LNCaP clone FGC (cell line): ENCODE measurements around the gene OR52H1.

Source experiments
- DNase-seq: peaks from one replicate; pipeline ENCODE4 v3.0.0-alpha.2; 2011; ENCODE audit warnings: low read depth
- H3K4me3 ChIP-seq: 2 replicates; pipeline ENCODE4 v1.5.1; 2011; ENCODE audit warnings: mild to moderate bottlenecking, low read depth, low read length, control low read depth
- CTCF ChIP-seq: IDR thresholded peaks from 2 replicates; pipeline ENCODE4 v1.5.1; 2012; ENCODE audit warnings: mild to moderate bottlenecking; ENCODE audit not compliant: control insufficient read depth, insufficient read depth; ENCODE audit errors: extremely low read depth

Gene OR52H1

DNA sequence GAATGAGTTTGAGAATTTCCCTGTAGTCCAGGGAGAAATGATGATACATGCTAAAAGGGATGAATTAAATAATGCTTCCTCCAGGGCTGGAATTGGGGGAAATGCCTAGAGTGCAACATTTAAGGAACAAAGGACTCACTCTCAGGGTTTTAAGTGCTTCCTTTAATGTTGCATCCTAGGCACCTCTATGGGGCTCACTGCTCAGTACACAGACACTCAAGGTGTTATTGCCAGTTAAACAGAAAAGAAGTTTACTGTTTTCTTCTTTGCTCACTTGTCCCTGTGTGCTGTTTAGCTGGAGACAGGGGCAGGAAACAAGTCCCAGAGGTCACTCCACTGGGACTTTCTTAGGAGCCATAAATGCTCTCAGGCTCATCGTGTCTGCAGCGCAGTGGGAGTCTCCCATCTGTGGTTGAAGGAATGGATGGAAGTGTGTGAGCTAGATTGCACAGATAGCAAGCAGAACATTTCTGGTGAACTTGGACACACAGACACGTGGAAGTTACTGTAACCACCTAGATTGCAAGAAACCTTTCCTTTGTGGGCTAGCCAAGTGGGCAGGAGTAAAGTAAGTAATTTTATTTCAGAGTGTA, 8.4 kb upstream of the OR52H1 start:
- TF ChIP-seq CTCF, result no peak
- no peak for DNase-seq
- H3K4me3 ChIP-seq, result no peak overlapping the region

GRCh38 chr11:5553343-5553742, 5.0 kb upstream of the OR52H1 start:
- no peak for DNase-seq
- peak; percentile 22; the same call in 1 of the 2 replicates for TF ChIP-seq CTCF
- no peak overlapping the region for H3K4me3 ChIP-seq

DNA sequence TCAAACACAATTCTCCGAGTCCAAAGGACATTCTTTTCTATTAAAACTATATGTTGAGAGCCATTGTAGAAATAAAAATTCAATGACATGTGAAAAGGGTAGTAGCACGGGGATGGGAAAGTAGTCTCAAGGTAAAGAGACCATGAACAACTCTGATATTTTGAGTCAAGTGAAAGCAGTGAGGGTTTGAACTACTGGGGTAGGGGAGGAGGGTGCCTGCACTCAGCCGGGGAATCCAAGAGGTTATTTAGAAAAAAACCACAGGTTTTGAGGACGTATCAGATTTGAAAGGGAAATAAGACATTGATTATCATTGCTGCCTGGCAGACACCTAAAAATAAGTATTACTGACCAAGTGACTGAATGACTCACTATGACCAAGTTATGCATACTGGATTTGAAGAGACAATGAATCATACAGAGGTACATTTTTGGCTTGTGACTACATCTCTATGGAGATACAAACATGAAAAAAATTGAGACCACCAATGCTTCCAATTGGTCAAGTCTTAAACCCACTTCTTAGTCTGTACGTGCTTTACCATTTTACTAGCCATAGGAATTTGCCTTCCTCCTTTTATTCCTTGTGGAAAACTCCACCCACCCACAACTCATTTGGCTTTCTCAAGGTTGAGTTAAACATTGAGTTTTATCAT, 2.2 kb upstream of the OR52H1 start:
- no peak for TF ChIP-seq CTCF
- no peak for DNase-seq
- H3K4me3 ChIP-seq, result no peak overlapping the region

DNA sequence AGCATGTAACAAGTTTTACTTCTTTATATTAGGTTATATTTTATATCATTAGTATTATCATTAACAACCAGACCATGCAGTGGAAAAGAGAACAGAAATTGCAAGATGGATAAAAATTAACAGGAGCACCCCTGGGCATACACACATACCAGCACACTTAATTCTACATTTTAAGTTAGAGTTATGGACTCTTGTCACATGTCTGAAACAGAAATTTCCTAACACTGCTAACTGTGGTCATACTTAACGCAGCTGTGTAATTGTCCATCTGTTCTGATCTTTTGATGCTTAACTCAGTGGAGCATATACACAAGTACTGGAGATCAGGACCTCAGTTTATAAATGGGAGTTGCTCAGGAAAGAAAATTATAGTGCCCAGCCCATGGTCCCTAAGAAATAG, 358 bp downstream of the OR52H1 start:
- no peak overlapping the region for H3K4me3 ChIP-seq
- no peak for TF ChIP-seq CTCF
- DNase-seq, result no peak

DNA sequence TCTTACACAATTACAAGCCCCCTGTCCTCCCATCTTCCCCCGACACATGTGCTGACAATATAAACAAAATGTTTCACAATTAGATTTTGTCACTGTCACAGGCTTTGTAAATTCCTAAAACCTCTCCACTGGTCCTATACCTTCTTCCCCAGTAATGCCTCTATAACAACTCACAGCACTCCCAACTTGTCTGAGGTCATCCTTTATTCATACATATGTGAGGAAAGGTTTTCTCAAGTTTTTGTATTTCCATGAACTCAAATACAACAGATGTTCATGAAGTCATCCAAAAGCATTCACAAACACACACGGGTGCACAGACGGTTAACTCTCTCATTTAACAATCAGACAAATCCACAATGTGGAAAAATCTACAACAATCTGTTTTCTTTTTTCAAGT, 1.9 kb downstream of the OR52H1 start:
- H3K4me3 ChIP-seq, result no peak overlapping the region
- DNase-seq, result no peak
- no peak for TF ChIP-seq CTCF

DNA sequence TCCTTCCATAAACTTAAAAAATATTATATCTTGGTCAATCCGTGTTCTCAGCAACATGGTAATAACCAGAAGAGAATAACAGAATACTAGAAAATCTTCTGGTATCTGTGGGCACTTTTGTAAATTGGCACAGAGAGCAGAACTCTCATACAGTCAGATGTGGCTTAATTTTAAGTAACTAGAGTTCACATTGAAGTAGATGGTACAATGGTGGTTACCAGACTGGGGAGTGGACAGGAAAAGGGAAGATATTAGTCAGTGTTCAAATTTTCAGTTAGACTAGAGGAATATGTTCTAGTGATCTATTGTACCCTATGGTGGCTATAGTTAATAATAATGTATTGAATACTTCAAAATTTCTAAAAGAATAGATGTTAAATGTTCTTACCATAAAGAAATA, 6.9 kb downstream of the OR52H1 start:
- TF ChIP-seq CTCF, result no peak
- H3K4me3 ChIP-seq, result no peak overlapping the region
- DNase-seq, result no peak

DNA sequence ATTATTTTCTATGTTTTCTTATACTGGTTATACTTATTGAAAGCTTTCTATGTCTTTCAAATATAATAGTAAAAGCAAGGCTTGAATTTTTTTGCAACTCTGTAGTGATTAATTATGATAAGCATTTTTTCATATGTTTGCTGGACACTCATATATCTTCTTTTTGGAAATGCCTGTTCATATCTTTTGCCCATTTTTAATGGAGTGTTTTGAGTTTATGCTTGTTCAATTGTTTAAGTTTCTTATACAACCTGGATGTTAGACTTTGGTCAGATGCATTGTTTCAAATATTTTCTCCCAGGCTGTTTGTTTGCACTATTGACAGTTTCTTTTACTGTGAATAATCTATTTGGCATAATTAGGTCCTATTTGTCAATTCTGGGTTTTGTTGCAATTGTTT, 11.9 kb downstream of the OR52H1 start:
- no peak for DNase-seq
- H3K4me3 ChIP-seq, result no peak overlapping the region
- TF ChIP-seq CTCF, result no peak
